Activated CD4-positive, alpha-beta T cell treated with anti-CD3 and anti-CD28 coated beads, Interleukin-2, amount 10 ng/mL, durations not matched to agents 7 days and 5 days (primary cell): ENCODE measurements around the gene LAMA3. TPM values are rescaled to one million over a fixed set of nuclear protein-coding genes. Genes with fewer than 3 reads are reported as not detected.

Experiments
- CTCF ChIA-PET: fragments of 350-600 bp; sonication (Branson Sonifier 250); formaldehyde crosslinking; loops from one replicate; lab custom pipeline; 2021; ENCODE audit warnings: antibody characterized with exemption; lab: Charles Lee
- POLR2A ChIA-PET: fragments of 350-600 bp; sonication (Branson Sonifier 250); formaldehyde crosslinking; loops from one replicate; lab custom pipeline; 2021; ENCODE audit warnings: antibody characterized with exemption; lab: Charles Lee
- DNase-seq: peaks from one replicate; pipeline ENCODE4 v3.0.0-alpha.2; 2020
- H3K27ac Mint-ChIP-seq: one replicate; pipeline ENCODE4 v1.8.0; 2021; ENCODE audit warnings: mild to moderate bottlenecking, moderate library complexity, mixed read lengths
- H3K27me3 Mint-ChIP-seq: one replicate; pipeline ENCODE4 v1.8.0; 2021; ENCODE audit warnings: mixed read lengths
- H3K36me3 Mint-ChIP-seq: one replicate; pipeline ENCODE4 v1.8.0; 2021; ENCODE audit warnings: low read depth, mixed read lengths
- H3K4me1 Mint-ChIP-seq: one replicate; pipeline ENCODE4 v1.8.0; 2021; ENCODE audit warnings: mixed read lengths
- H3K4me3 Mint-ChIP-seq: one replicate; pipeline ENCODE4 v1.8.0; 2021; ENCODE audit warnings: mild to moderate bottlenecking, moderate library complexity, mixed read lengths
- H3K9me3 Mint-ChIP-seq: one replicate; pipeline ENCODE4 v1.8.0; 2021; ENCODE audit warnings: mixed read lengths
- total RNA-seq, 2 experiments: library from RNA; stranded (reverse); gene quantifications; one replicate each; pipeline ENCODE4 v1.2.3, GENCODE V29; 2021

The LAMA3 gene
- total RNA-seq, 2 experiments from 2014 or later = 0.20 to 0.54 TPM

DNA sequence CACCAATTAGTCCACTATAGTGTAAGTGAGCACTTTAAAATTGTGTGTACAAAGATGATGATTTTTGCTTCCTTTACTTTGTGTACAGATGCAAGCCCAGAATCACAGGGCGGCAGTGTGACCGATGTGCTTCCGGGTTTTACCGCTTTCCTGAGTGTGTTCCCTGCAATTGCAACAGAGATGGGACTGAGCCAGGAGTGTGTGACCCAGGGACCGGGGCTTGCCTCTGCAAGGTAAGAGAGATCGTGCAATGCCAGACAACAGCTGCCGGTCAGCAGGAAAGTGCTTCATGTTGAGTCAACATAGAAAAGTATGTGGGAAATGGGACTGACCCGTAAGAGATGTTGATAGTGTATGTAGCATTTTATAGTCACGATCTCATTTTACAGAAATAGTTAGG is 168.5 kb downstream of the LAMA3 start:
- Mint-ChIP-seq H3K9me3 (peaks cover 2% of the 10 kb centered on the region), H3K27me3 (no peaks in the 10 kb centered on the region), H3K27ac (no peak overlapping the region), H3K4me3 (no peak overlapping the region), H3K36me3 (no peaks in the 10 kb centered on the region), H3K4me1 (peaks cover 20% of the 10 kb centered on the region)
- ChIA-PET CTCF (no interaction called here), POLR2A (no interaction called here)
- DNase-seq = no peak

- ChIA-PET CTCF (interaction anchor here (0.5 to 0.7 kb wide), 2 partner anchors 24 to 319 kb away, joined by 3 read pairs; no protein-coding TSS in a partner anchor), POLR2A (no interaction called here)
- Mint-ChIP-seq H3K27me3 (no peaks in the 10 kb centered on the region), H3K4me1 (peaks cover 37% of the 10 kb centered on the region), H3K36me3 (peaks cover 4% of the 10 kb centered on the region), H3K9me3 (peaks cover 7% of the 10 kb centered on the region), H3K27ac (no peak overlapping the region), H3K4me3 (no peak overlapping the region)
- no peak for DNase-seq
These were observed 170.4 kb downstream of the LAMA3 start for GRCh38 chr18:23859466-23860336.

DNA sequence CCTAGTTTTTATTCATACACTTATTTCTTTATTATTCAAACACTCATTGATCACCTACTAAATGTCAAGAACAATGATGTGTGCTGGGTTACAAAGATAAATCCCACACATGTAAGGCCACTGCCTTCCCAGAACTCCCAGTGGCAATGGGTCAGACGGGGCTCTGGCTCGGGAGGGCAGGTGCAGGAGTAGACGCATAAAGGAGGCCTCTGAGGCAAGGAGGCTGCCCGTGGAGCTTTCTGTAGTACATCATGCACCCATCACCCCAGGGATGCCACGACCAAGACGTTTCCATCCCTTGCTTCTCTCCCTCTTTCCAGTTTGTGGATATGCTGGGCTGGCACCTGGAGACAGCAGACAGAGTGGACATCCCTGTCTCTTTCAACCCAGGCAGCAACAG is 172.1 kb downstream of the LAMA3 start:
- H3K27ac Mint-ChIP-seq = peak overlapping the region; percentile 56
- H3K27me3 Mint-ChIP-seq = no peaks in the 10 kb centered on the region
- CTCF ChIA-PET = interaction anchor here (1.0 to 2.1 kb wide), 5 partner anchors 11 to 36 kb away, joined by 3 to 4 read pairs (median 4); no protein-coding TSS in a partner anchor
- no peak overlapping the region for H3K4me3 Mint-ChIP-seq
- H3K9me3 Mint-ChIP-seq = peaks cover 10% of the 10 kb centered on the region
- POLR2A ChIA-PET = no interaction called here
- H3K36me3 Mint-ChIP-seq = peaks cover 9% of the 10 kb centered on the region
- DNase-seq = no peak
- H3K4me1 Mint-ChIP-seq = peaks cover 53% of the 10 kb centered on the region

DNA sequence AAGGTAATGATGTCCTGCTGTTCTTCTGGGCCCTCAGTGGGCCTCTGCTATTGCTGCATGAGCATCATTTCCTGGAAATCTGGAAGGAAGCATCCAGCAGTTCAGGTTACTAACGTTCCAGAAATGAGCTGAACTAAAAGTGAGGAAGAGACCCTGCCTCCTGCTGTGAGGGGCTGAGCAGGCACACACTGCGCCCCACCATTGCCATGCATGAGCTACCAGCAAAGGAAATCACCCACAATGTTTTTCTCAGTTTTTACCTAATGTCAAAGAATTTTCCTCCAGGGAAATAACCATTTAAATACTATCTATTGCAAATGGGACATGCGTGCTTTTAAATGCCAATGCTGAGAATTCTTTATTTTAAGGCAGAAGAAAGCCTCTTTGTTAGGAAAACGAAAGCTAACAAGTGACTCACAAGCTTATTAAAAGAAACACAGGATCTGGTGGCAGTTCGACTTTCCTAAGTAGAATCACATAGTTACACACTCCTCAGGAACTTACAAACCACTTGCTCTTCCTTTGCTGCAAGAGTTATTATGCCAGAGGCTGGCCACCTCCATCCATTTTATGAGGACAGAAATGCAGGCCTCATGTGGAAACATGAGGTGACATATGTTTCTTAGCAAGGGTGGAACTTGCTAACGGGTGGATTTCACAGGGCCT is 172.7 kb downstream of the LAMA3 start:
- H3K4me1 Mint-ChIP-seq = peaks cover 59% of the 10 kb centered on the region
- H3K27ac Mint-ChIP-seq = peak overlapping the region; percentile 84
- ChIA-PET POLR2A (no interaction called here), CTCF (interaction anchor here (1.0 to 2.1 kb wide), 4 partner anchors 11 to 24 kb away, joined by 3 to 4 read pairs (median 4); no protein-coding TSS in a partner anchor)
- H3K4me3 Mint-ChIP-seq = no peak overlapping the region
- no peaks in the 10 kb centered on the region for H3K27me3 Mint-ChIP-seq
- no peak for DNase-seq
- H3K9me3 Mint-ChIP-seq = peaks cover 10% of the 10 kb centered on the region
- H3K36me3 Mint-ChIP-seq = peaks cover 9% of the 10 kb centered on the region

GRCh38 chr18:23864624-23865023 is 175.4 kb downstream of the LAMA3 start:
- peaks cover 9% of the 10 kb centered on the region for H3K36me3 Mint-ChIP-seq
- peaks cover 10% of the 10 kb centered on the region for H3K9me3 Mint-ChIP-seq
- DNase-seq = peak; percentile 59
- H3K27ac Mint-ChIP-seq = peak overlapping the region; percentile 90
- POLR2A ChIA-PET = interaction anchor here (0.6 kb wide), 1 partner anchor 58 kb away, joined by 6 read pairs; no protein-coding TSS in a partner anchor
- peaks cover 4% of the 10 kb centered on the region for H3K27me3 Mint-ChIP-seq
- CTCF ChIA-PET = interaction anchor here (1.4 to 1.5 kb wide), 2 partner anchors 16 to 19 kb away, joined by 3 read pairs; no protein-coding TSS in a partner anchor
- H3K4me3 Mint-ChIP-seq = no peak overlapping the region
- peaks cover 69% of the 10 kb centered on the region for H3K4me1 Mint-ChIP-seq

DNA sequence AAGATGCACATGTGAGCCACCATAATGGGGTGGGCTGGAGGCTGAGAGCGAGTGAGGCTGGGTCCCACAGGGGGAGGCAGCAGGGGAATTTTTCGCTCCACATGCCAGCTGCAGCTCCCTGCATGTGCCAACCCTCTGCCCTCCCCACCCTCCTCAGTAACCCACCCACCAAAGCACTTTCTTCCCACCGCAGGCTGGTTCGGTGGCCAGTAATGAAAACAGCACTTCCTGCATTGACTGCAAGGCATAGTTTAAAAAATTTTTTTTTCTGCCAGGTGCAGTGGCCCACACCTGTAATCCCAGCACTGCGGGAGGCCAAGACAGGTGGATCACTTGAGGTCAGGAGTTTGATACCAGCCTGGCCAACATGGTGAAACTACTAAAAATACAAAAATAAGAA is 177.8 kb downstream of the LAMA3 start:
- CTCF ChIA-PET = interaction anchor here (1.1 to 2.2 kb wide), 2 partner anchors 11 to 39 kb away, joined by 3 to 8 read pairs; no protein-coding TSS in a partner anchor
- peaks cover 9% of the 10 kb centered on the region for H3K36me3 Mint-ChIP-seq
- H3K27me3 Mint-ChIP-seq = peaks cover 4% of the 10 kb centered on the region
- POLR2A ChIA-PET = no interaction called here
- no peak overlapping the region for H3K27ac Mint-ChIP-seq
- peaks cover 10% of the 10 kb centered on the region for H3K9me3 Mint-ChIP-seq
- H3K4me1 Mint-ChIP-seq = peaks cover 75% of the 10 kb centered on the region
- H3K4me3 Mint-ChIP-seq = no peak overlapping the region
- no peak for DNase-seq

DNA sequence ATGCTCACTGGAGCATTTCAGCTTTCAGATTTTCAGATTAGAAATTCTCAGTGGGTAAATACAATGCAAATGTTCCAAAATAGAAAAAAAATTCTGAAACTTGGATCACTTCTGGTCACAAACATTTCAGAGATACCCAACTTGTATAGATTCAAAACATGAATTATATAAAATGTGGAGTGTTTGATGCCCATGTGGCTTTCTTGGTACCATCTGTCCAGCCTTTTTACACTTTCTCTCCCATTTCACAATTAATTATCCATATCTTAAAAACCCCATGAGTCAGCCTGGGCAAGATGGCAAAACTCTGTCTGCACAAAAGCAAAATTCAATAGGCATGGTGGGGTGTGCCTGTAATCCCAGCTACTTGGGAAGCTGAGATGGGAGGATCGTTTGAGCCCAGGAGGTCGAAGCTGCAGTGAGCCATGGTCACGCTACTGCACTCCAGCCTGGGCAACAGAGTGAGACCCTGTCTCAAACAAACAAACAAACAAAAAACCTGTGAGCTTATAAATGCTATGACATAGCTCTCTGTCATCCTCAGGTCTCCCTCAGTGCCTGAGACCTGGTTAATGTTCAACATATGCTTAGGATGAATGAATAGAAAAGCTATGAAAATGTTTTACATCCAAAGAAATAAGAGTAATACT is 179.0 kb downstream of the LAMA3 start:
- peaks cover 10% of the 10 kb centered on the region for H3K27me3 Mint-ChIP-seq
- H3K4me3 Mint-ChIP-seq = no peak overlapping the region
- no peak overlapping the region for H3K27ac Mint-ChIP-seq
- DNase-seq = no peak
- POLR2A ChIA-PET = interaction anchor here (0.6 kb wide), 1 partner anchor 30 kb away, joined by 4 read pairs; no protein-coding TSS in a partner anchor
- CTCF ChIA-PET = interaction anchor here (2.2 kb wide), 1 partner anchor 9 kb away, joined by 8 read pairs; no protein-coding TSS in a partner anchor
- peaks cover 9% of the 10 kb centered on the region for H3K36me3 Mint-ChIP-seq
- peaks cover 76% of the 10 kb centered on the region for H3K4me1 Mint-ChIP-seq
- peaks cover 10% of the 10 kb centered on the region for H3K9me3 Mint-ChIP-seq

- POLR2A ChIA-PET = no interaction called here
- Mint-ChIP-seq H3K27ac (peak overlapping the region; percentile 87), H3K9me3 (no peaks in the 10 kb centered on the region), H3K36me3 (no peaks in the 10 kb centered on the region), H3K4me1 (peaks cover 52% of the 10 kb centered on the region), H3K27me3 (peaks cover 14% of the 10 kb centered on the region), H3K4me3 (peak overlapping the region; percentile 62)
- CTCF ChIA-PET = no interaction called here
- DNase-seq = no peak
These were observed 181.6 kb downstream of the LAMA3 start for GRCh38 chr18:23870676-23871380.

DNA sequence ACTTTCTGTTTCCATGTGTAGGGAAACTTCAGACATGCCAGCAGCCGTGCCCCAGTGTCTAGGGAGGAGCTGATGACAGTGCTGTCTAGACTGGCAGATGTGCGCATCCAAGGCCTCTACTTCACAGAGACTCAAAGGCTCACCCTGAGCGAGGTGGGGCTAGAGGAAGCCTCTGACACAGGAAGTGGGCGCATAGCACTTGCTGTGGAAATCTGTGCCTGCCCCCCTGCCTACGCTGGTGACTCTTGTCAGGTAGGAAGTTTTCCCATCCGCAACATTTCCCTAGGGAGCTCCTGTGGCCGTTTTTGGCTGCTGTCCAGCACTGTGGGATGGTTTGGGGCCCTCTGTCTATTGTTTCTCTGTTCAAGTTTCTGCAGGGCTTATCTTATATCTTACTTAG is 182.2 kb downstream of the LAMA3 start:
- ChIA-PET CTCF (no interaction called here), POLR2A (no interaction called here)
- no peaks in the 10 kb centered on the region for H3K36me3 Mint-ChIP-seq
- peaks cover 17% of the 10 kb centered on the region for H3K27me3 Mint-ChIP-seq
- H3K9me3 Mint-ChIP-seq = no peaks in the 10 kb centered on the region
- H3K4me3 Mint-ChIP-seq = peak overlapping the region; percentile 62
- peak overlapping the region; percentile 87 for H3K27ac Mint-ChIP-seq
- peaks cover 46% of the 10 kb centered on the region for H3K4me1 Mint-ChIP-seq
- DNase-seq = peak; percentile 74

- Mint-ChIP-seq H3K4me1 (peaks cover 35% of the 10 kb centered on the region), H3K27ac (no peak overlapping the region), H3K4me3 (no peak overlapping the region), H3K36me3 (no peaks in the 10 kb centered on the region), H3K9me3 (no peaks in the 10 kb centered on the region), H3K27me3 (peaks cover 17% of the 10 kb centered on the region)
- ChIA-PET POLR2A (no interaction called here), CTCF (no interaction called here)
- no peak for DNase-seq
These were observed 183.7 kb downstream of the LAMA3 start for GRCh38 chr18:23872701-23873550.
